Endothelial cell of umbilical vein (primary cell): ENCODE data around the gene GTF3C5. TPM values are rescaled to one million over a fixed set of nuclear protein-coding genes. Genes with fewer than 3 reads are reported as not detected.

ENCODE experiments used
- BruUV-seq: library from RNA; stranded (reverse); fragments of 400-500 nt; replicated peaks from 2 replicates; lab custom pipeline; 2021; lab: Mats Ljungman, UMichigan
- CTCF ChIA-PET: fragments of 300-600, 350-600 bp; sonication (Branson Sonifier 250); formaldehyde crosslinking; loops from one replicate; lab custom pipeline; 2021; ENCODE audit warnings: antibody characterized with exemption, inconsistent platforms; lab: Charles Lee
- POLR2A ChIA-PET: fragments of 300-600, 350-600 bp; sonication (Branson Sonifier 250); formaldehyde crosslinking; loops from one replicate; lab custom pipeline; 2021; ENCODE audit warnings: antibody characterized with exemption, inconsistent platforms; lab: Charles Lee
- DNase-seq: peaks from one replicate; pipeline ENCODE4 v3.0.0-alpha.2; 2011; ENCODE audit warnings: low read depth, low spot score
- FAIRE-seq: peaks from 2 replicates; lab custom pipeline; 2011; peaks lifted over from hg19 to GRCh38; lab: Jason Lieb, UNC
- H2AFZ ChIP-seq: 2 replicates; pipeline ENCODE4 v1.6.0; 2012; ENCODE audit warnings: low read depth, low read length, control low read depth, inconsistent platforms
- H3K27ac ChIP-seq: 2 replicates; pipeline ENCODE4 v1.5.1; 2011; ENCODE audit warnings: low read depth, mild to moderate bottlenecking, control low read depth, low read length, moderate library complexity; ENCODE audit not compliant: insufficient read depth
- H3K27me3 ChIP-seq, 2 experiments: 2 replicates each; pipeline versions ENCODE4 v1.6.0 to v1.6.1; 2011; ENCODE audit warnings: low read length in 2 of 2, mixed read lengths in 1 of 2; ENCODE audit not compliant: control insufficient read depth in 2 of 2, insufficient read depth in 2 of 2
- H3K36me3 ChIP-seq, 2 experiments: 2 replicates in 1 of 2; 3 replicates in 1 of 2; pipeline ENCODE4 v1.5.1; 2011; ENCODE audit warnings: low read length in 2 of 2, mild to moderate bottlenecking in 1 of 2, moderate library complexity in 1 of 2; ENCODE audit not compliant: control insufficient read depth in 2 of 2, insufficient read depth in 2 of 2; ENCODE audit errors: extremely low read depth in 1 of 2
- H3K4me1 ChIP-seq: 3 replicates; pipeline ENCODE4 v1.5.1; 2011; ENCODE audit warnings: mild to moderate bottlenecking, low read length; ENCODE audit not compliant: control insufficient read depth, insufficient read depth; ENCODE audit errors: extremely low read depth
- H3K4me2 ChIP-seq: 2 replicates; pipeline ENCODE4 v1.6.1; 2011; ENCODE audit warnings: low read length, control low read depth, mixed read lengths; ENCODE audit not compliant: insufficient read depth
- H3K4me3 ChIP-seq, 3 experiments: fragments of 200-600 bp in 1 of 3; sonication (generic), shearing (Covaris generic) in 1 of 3; replicated peaks in 1 of 3; 2 replicates each; pipeline ENCODE4 v1.5.1; 2011 to 2016; ENCODE audit warnings: control low read depth in 3 of 3, low read length in 3 of 3, mild to moderate bottlenecking in 2 of 3, inconsistent platforms in 1 of 3, low read depth in 1 of 3, moderate library complexity in 1 of 3; ENCODE audit not compliant: insufficient read depth in 1 of 3
- H3K79me2 ChIP-seq: 2 replicates; pipeline ENCODE4 v1.6.0; 2012; ENCODE audit warnings: low read length, inconsistent platforms; ENCODE audit not compliant: control insufficient read depth, insufficient read depth
- H3K9ac ChIP-seq: replicated peaks from 2 replicates; pipeline ENCODE3; 2011; ENCODE audit warnings: low read length, control low read depth; ENCODE audit not compliant: insufficient read depth; ENCODE audit errors: extremely low read depth
- H3K9me1 ChIP-seq: replicated peaks from 3 replicates; pipeline ENCODE4 v1.6.0; 2011; ENCODE audit warnings: mild to moderate bottlenecking, low read length; ENCODE audit not compliant: control insufficient read depth, insufficient read depth; ENCODE audit errors: extremely low read depth
- H3K9me3 ChIP-seq: replicated peaks from 2 replicates; pipeline ENCODE4 v1.5.1; 2012; ENCODE audit warnings: low read length, inconsistent platforms; ENCODE audit not compliant: control insufficient read depth, insufficient read depth
- H4K20me1 ChIP-seq: replicated peaks from 2 replicates; pipeline ENCODE3; 2011; ENCODE audit warnings: mild to moderate bottlenecking, low read length; ENCODE audit not compliant: control insufficient read depth, insufficient read depth; ENCODE audit errors: extremely low read depth
- CTCF ChIP-seq, 2 donors: IDR thresholded peaks; 1 replicate in 1 of 2; 2 replicates in 1 of 2; pipeline ENCODE4 v1.5.1; 2011; ENCODE audit warnings: low read length in 2 of 2, mild to moderate bottlenecking in 2 of 2, moderate library complexity in 2 of 2, control low read depth in 1 of 2, inconsistent platforms in 1 of 2, low read depth in 1 of 2; ENCODE audit not compliant: insufficient read depth in 1 of 2; ENCODE audit errors: extremely low read depth in 1 of 2
- EZH2 ChIP-seq: IDR thresholded peaks from 2 replicates; pipeline ENCODE4 v1.6.1; 2012; ENCODE audit warnings: borderline replicate concordance, low read depth, mild to moderate bottlenecking, moderate library complexity, low read length, inconsistent platforms; ENCODE audit not compliant: severe bottlenecking
- FOS ChIP-seq: IDR thresholded peaks from 2 replicates; pipeline ENCODE4 v1.6.1; 2011; ENCODE audit warnings: mild to moderate bottlenecking, low read length, moderate library complexity, borderline replicate concordance; ENCODE audit not compliant: insufficient read depth
- GATA2 ChIP-seq: IDR thresholded peaks from 2 replicates; pipeline ENCODE4 v1.7.0; 2011; ENCODE audit warnings: low read depth, mild to moderate bottlenecking, moderate library complexity, mixed read lengths, low read length; ENCODE audit not compliant: insufficient read length, insufficient read depth
- JUN ChIP-seq: IDR thresholded peaks from 2 replicates; pipeline ENCODE4 v1.6.1; 2011; ENCODE audit warnings: borderline replicate concordance, low read depth; ENCODE audit not compliant: insufficient read length, insufficient read depth
- MAX ChIP-seq: IDR thresholded peaks from 2 replicates; pipeline ENCODE4 v1.6.1; 2011; ENCODE audit not compliant: insufficient read depth, insufficient read length
- MYC ChIP-seq: IDR thresholded peaks from one replicate; pipeline ENCODE4 v1.6.1; 2011; ENCODE audit warnings: mild to moderate bottlenecking, low read depth, low read length
- POLR2A ChIP-seq: IDR thresholded peaks from 2 replicates; pipeline ENCODE4 v1.6.1; 2012; ENCODE audit warnings: low read depth, mild to moderate bottlenecking, control low read depth, low read length
- POLR2AphosphoS5 ChIP-seq: IDR thresholded peaks from 2 replicates; pipeline ENCODE4 v1.6.1; 2012; ENCODE audit warnings: low read depth, mild to moderate bottlenecking, control low read depth, low read length, moderate library complexity; ENCODE audit not compliant: insufficient read depth
- dilution Hi-C: fragments of 300-500 bp; cut with MboI; formaldehyde crosslinking; loops from one replicate; pipeline ENCODE4 v1.15.0; 2019; ENCODE audit warnings: low sequenced_read_pairs; ENCODE audit not compliant: extremely low pct_ligation_motif_present
- intact Hi-C: fragments of 100-400 bp; cut with micrococcal nuclease; formaldehyde crosslinking; loops from one replicate; pipeline ENCODE4 v1.10.0; 2022
- polyA plus RNA-seq, 4 experiments: library from polyadenylated mRNA; depleted of rRNA in 3 of 4; stranded (reverse) in 3 of 4; unstranded in 1 of 4; fragments of >200 nt; gene quantifications; 2 replicates each; pipeline versions ENCODE4 v1.2.1 to v1.2.3, GENCODE V29; 2011 to 2012; ENCODE audit warnings: missing spikeins in 1 of 4
- total RNA-seq: library from RNA; stranded (reverse); gene quantifications from 2 replicates; pipeline ENCODE4 v1.2.3, GENCODE V29; 2021

The GTF3C5 gene
- total and polyA plus RNA-seq, 2 donors (not counting 3 experiments of a cell fraction or from before 2014, with no cell fraction given): 65.6 to 73.8 TPM

GRCh38 chr9:133104718-133105460, 74.1 kb downstream of the GTF3C5 start:
- Histone ChIP-seq H3K27me3 (no peaks in the 10 kb centered on the region), H3K4me2 (no peak overlapping the region), H3K4me3 (no peak overlapping the region), H3K36me3 (peaks cover 12 to 77% of the 10 kb centered on the region in 2 experiments), H3K9ac (no peak overlapping the region), H3K4me1 (no peaks in the 10 kb centered on the region), H3K27ac (no peak overlapping the region), H3K9me1 (no peaks in the 10 kb centered on the region), H3K79me2 (no peaks in the 10 kb centered on the region), H4K20me1 (no peaks in the 10 kb centered on the region), H3K9me3 (no peaks in the 10 kb centered on the region), H2AFZ (no peak overlapping the region)
- ChIA-PET POLR2A (no interaction called here), CTCF (interaction anchor here (8.0 kb wide), 1 partner anchor 39 kb away, joined by 110 read pairs; no protein-coding TSS in a partner anchor)
- TF ChIP-seq JUN: no peak
- intact Hi-C loops: loop anchor here (2.0 kb wide), 1 partner anchor 16 kb away; the partner anchor contains the start of gene RALGDS
- dilution Hi-C loops: no loop called here
- FAIRE-seq: no peak
- no TSS peak for BruUV-seq
- no peak for DNase-seq

- no peaks in the 10 kb centered on the region for H3K9me1 ChIP-seq
- intact Hi-C loops: loop anchor here (2.0 kb wide), 1 partner anchor 15 kb away; the partner anchor contains the start of gene RALGDS
- no peak for TF ChIP-seq POLR2AphosphoS5
- no peak for TF ChIP-seq JUN
- no peak for TF ChIP-seq POLR2A
- TF ChIP-seq CTCF (IDR thresholded peaks at IDR 0.05; ENCODE audit: extremely low read depth in 1 of 2, insufficient read depth in 1 of 2, low read depth in 1 of 2, low read length in 2 of 2): no peak
- TF ChIP-seq GATA2: no peak
- TF ChIP-seq EZH2: no peak
- no peak for TF ChIP-seq MAX
- no peak for TF ChIP-seq MYC
- TF ChIP-seq FOS: no peak
- no peaks in the 10 kb centered on the region for H3K4me1 ChIP-seq
- FAIRE-seq (no peak), DNase-seq (no peak)
- H3K27ac ChIP-seq: no peak overlapping the region
- peaks cover 11 to 76% of the 10 kb centered on the region in 2 experiments for H3K36me3 ChIP-seq
- no peaks in the 10 kb centered on the region for H3K9me3 ChIP-seq
- H3K4me2 ChIP-seq: no peak overlapping the region
- H3K9ac ChIP-seq: no peak overlapping the region
- no peak overlapping the region for H2AFZ ChIP-seq
- CTCF ChIA-PET: interaction anchor here (1.1 to 8.0 kb wide), 3 partner anchors 12 to 42 kb away, joined by 3 to 110 read pairs (median 3); no protein-coding TSS in a partner anchor
- no peaks in the 10 kb centered on the region for H4K20me1 ChIP-seq
- BruUV-seq: no TSS peak
- H3K4me3 ChIP-seq: no peak overlapping the region
- no peaks in the 10 kb centered on the region for H3K79me2 ChIP-seq
- POLR2A ChIA-PET: no interaction called here
- dilution Hi-C loops: no loop called here
- H3K27me3 ChIP-seq: no peaks in the 10 kb centered on the region
Observed at GRCh38 chr9:133105461-133105770, 74.6 kb downstream of the GTF3C5 start.
